HG03457 (cell line): ENCODE data around the gene FURIN.
A peak's percentile ranks its signal among the peaks of the same experiment; 100 is the strongest.
"Not testable (repeated sequence)": the region's sequence is repeated elsewhere in the genome, so short reads cannot be mapped to it uniquely, and the experiment has no call there.

Experiments
- ATAC-seq: cut with Tn5 transposase; IDR thresholded peaks from one replicate; pipeline ENCODE4 v1.9.1; 2021; ENCODE audit warnings: moderate number of reproducible peaks; ENCODE audit not compliant: unreplicated experiment

FURIN gene

GRCh38 chr15:90901175-90902039 lies 33.0 kb downstream of the FURIN start:
- ATAC-seq = no peak

GRCh38 chr15:90902040-90902839 lies 33.9 kb downstream of the FURIN start:
- ATAC-seq = peak; percentile 70

GRCh38 chr15:90902840-90903732 lies 34.7 kb downstream of the FURIN start, which contains the start of gene MAN2A2:
TSS of gene MAN2A2 (plus strand) at chr15:90903302. CDS start at chr15:90904208, 906 bp downstream.
- ATAC-seq = peak; percentile 34

- ATAC-seq = no peak
Measured at GRCh38 chr15:90903733-90904536, 35.5 kb downstream of the FURIN start.

GRCh38 chr15:90904746-90905145 lies 36.4 kb downstream of the FURIN start:
- ATAC-seq = no peak

GRCh38 chr15:90905306-90906180 lies 37.2 kb downstream of the FURIN start:
- ATAC-seq = no peak

GRCh38 chr15:90906181-90906849 lies 37.9 kb downstream of the FURIN start:
- no peak for ATAC-seq

- no peak for ATAC-seq
Measured at GRCh38 chr15:90907051-90907660, 38.8 kb downstream of the FURIN start.

- ATAC-seq = no peak
Measured at GRCh38 chr15:90907838-90908507, 39.6 kb downstream of the FURIN start.

- ATAC-seq = not testable (repeated sequence)
Measured at GRCh38 chr15:90909449-90909848, 41.1 kb downstream of the FURIN start.

- ATAC-seq = no peak
Measured at GRCh38 chr15:90909976-90910375, 41.6 kb downstream of the FURIN start.

- ATAC-seq = no peak
Measured at GRCh38 chr15:90910441-90911301, 42.3 kb downstream of the FURIN start.

GRCh38 chr15:90911302-90911623 lies 42.9 kb downstream of the FURIN start:
- no peak for ATAC-seq

GRCh38 chr15:90911906-90912769 lies 43.8 kb downstream of the FURIN start:
- ATAC-seq = no peak

GRCh38 chr15:90912770-90913075 lies 44.3 kb downstream of the FURIN start:
- ATAC-seq = no peak

- ATAC-seq = no peak
Measured at GRCh38 chr15:90913398-90913944, 45.1 kb downstream of the FURIN start.
